Limb (tissue), 2 donors: ENCODE data around the gene PHF21B.
"Not testable (repeated sequence)": the region's sequence is repeated elsewhere in the genome, so short reads cannot be mapped to it uniquely, and the experiment has no call there.

ENCODE experiments used
- DNase-seq, 2 donors: peaks; one replicate each; pipeline ENCODE4 v3.0.0-alpha.2; 2016; ENCODE audit errors: extremely low spot score in 2 of 2

PHF21B gene

GRCh38 chr22:44878483-44879300, 131.1 kb downstream of the PHF21B start:
- no peak for DNase-seq

- DNase-seq, result no peak
These were observed 132.9 kb downstream of the PHF21B start for GRCh38 chr22:44876921-44877320.

DNA sequence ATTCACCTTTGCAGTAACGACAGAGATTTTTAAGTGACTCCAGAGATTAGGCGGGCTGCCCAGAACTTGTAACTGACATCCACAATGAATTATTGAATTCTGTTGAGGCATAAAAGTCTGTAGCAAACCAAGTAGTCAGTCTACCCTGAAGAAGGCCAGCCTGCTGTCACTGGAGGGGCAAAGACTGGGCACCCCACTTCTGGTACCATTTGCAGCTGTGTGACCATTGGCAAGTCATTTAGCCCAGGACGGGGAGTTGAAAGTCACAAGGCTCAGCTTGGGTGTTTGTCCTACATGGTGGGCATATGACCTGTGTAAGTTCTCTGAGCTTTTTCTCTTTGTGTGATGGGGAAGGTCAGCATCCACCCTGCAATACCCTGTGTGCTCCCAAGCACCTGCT, 138.0 kb downstream of the PHF21B start:
- DNase-seq, result no peak

DNA sequence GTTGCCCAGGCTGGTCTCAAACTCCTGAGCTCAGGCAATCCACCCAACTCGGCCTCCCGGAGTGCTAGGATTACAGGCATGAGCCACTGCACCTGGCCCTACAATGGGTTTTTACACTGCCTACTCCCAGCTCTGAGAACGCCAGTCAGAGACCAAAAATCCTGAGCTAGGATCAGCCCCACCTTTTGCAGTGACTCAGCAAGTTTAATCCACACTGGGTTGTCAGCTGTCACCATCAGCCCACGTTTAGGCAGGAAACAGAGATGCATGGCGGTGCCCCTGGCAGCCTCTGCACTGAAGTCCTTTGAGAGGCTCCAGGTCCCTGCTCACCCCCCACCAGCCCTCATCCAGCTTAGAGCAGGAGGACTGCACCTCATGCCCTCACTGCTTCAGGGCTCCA, 139.8 kb downstream of the PHF21B start:
- no peak for DNase-seq

GRCh38 chr22:44869196-44869595, 140.6 kb downstream of the PHF21B start:
- DNase-seq, result no peak

GRCh38 chr22:44865193-44866057, 144.4 kb downstream of the PHF21B start:
- DNase-seq, result no peak

GRCh38 chr22:44862981-44863860, 146.6 kb downstream of the PHF21B start:
- no peak for DNase-seq

- no peak for DNase-seq
These were observed 147.5 kb downstream of the PHF21B start for GRCh38 chr22:44862281-44862680.

DNA sequence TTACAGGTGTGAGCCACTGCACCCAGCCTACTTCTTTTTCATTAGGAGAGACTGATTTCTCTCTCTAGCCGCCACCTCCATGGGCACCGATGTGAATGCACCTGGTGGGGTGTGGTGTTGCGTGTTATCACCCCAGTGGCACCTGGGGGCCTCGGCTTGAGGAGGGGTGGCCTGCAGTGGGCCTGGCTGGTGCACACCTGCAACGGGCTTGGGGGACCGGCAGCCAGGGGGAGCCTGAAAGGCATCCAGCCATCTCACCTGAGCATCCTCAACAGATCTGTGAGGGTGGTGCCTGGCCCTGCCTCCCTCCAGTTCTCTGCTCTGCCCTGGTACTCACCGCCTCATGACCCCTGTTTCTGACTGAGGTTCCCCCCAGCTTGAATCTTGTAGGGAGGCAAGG, 148.6 kb downstream of the PHF21B start:
- DNase-seq, result no peak

DNA sequence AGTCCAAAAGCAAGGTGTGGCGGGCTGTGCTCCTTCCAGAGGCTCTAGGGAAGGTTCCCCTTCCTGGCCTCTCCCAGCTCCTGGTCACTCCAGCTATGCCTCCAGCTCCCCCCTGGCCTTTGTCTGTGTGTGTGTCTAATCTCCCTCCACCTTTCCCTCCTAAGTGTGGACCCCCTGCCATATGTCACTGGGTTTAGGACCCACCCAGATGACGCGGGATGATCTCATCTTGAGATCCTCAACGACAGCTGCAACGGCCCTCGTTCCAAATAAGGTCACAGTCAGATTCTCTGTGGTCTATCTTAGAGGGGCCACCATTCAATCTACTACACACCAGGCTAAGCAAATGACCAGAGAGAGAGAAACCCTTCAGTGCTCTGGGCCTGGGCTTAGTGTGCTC, 149.5 kb downstream of the PHF21B start:
- DNase-seq, result no peak

DNA sequence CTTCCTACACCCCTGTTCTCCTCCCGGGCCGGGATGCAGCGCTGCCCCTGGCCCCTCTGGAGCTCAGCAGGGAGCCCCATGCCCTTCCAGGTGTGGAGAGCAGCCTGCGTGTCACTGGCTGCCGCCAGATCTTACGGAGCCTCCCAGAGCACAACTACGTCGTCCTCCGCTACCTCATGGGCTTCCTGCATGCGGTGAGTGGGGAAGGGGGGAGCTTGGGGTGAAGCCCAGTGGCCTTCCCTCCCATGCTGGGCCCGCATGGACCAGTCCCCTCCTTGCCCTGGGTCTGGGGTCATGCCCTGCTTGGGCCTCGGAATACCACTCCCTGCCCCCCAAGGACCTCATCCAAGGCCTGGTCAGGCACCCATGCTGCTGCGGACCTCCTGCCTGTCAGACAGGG, 150.2 kb downstream of the PHF21B start:
- no peak for DNase-seq

DNA sequence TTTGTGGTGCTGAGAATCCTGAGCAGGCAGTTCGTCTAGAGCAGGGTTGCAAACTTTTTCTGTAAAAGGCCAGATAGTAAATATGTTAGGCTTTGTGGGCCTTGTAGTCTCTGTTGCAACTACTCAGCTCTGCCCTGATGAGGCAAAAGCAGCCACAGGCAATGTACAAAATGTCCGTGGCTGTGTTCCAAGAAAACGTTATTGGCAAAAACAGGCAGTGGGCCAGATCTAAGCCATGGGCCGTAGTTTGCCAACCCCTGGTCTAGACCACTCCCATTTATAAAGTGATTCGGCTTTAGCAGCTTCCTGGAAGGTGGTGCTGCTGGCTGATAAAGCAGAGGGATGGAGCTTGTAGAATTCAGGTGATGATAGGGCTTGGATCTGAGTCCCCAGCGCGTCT, 151.0 kb downstream of the PHF21B start:
- not testable (repeated sequence) for DNase-seq

DNA sequence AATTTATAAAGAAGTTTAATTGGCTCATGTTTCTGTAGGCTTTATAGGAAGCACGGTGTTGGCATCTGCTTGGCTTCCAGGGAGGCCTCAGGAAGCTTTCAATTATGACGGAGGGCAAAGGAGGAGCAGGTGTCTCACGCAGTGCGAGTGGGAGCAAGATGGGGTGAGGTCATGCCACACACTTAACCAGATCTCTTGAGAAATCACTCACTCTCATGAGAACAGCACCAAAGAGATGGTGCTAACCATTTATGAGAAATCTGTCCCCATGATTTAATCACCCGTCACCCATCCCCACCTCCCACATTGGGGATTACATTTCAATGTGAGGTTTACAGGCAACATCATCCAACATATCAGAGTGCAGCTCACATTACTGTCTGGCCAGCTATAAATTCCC, 153.9 kb downstream of the PHF21B start:
- DNase-seq, result no peak

DNA sequence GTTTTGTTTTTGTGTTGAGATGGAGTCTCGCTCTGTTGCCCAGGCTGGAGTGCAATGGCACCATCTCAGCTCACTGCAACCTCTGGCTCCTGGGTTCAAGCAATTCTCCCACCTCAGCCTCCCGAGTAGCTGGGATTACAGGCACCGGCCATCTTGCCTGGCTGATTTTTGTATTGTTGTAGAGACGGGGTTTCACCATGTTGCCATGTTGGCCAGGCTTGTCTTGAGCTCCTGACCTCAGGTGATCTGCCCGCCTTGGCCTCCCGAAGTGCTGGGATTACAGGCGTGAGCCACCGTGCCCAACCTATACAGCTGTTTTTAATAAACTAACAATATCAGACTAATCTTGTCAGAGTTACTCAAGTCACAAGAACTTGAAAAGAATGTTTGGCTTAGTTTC, 155.2 kb downstream of the PHF21B start:
- not testable (repeated sequence) for DNase-seq

DNA sequence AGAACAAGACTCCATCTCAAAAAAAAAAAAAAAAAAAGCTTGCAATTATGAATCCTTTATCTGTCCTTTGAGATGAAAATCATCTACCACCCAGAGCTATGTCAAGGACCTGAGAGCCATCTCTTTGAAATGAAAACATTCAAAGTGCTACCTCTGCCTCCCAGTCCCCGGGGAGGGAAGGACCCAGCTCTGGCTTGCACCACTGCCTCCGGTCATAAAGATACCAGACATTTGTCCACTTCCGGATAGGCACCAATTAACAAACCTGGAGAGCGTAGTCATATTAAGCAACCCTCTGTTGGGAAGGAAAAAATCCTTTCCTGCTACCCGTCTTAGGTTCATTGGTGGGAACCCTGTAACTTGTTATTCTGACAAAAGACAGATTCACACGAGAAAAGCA, 158.9 kb downstream of the PHF21B start:
- DNase-seq, result no peak

GRCh38 chr22:44848791-44849420, 160.9 kb downstream of the PHF21B start:
- DNase-seq, result no peak

- DNase-seq, result no peak
These were observed 161.5 kb downstream of the PHF21B start for GRCh38 chr22:44848296-44848741.

GRCh38 chr22:44847892-44848291, 161.9 kb downstream of the PHF21B start:
- no peak for DNase-seq

- DNase-seq, result no peak
These were observed 162.4 kb downstream of the PHF21B start for GRCh38 chr22:44847380-44847779.

DNA sequence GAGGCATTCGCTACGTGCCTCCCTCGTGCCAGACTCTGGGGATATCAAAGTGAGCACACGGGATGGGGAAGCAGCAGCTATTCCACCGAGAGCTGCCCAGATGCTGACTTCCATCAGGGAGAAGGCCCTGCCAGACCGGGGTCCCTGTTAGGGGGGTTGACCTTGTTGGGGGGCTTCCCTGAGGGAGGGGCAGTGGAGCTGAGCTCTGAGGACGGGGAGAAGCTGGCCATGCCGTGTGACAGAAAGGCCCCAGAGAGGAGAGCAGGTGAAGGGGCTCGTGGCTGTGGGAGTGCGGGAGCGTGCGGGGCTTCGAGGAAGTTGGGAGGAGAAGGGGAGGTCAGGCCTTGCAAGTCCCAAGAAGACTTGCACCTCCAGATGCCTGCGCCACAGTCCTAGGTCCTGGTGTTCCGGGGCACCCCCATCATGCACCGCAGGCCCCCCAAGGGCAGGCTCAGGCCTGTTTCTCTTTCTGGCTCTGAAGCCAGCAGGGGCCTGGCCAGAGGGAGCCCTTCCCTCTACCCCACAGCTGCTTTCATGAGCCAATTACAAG, 163.0 kb downstream of the PHF21B start:
- DNase-seq, result no peak
